Fibroblast of lung (primary cell): Measurements from ENCODE around the gene SCN1A. TPM values are rescaled to one million over a fixed set of nuclear protein-coding genes. Genes with fewer than 3 reads are reported as not detected.
A peak's percentile ranks its signal among the peaks of the same experiment; 100 is the strongest.

Experiments used
- DNase-seq, 2 donors: peaks; one replicate each; pipeline versions ENCODE4 v3.0.0 to v3.0.0-alpha.2; 2010; ENCODE audit warnings: low read depth in 2 of 2
- H2AFZ ChIP-seq: 2 replicates; pipeline ENCODE4 v1.5.1; 2012; ENCODE audit warnings: low read length, control low read depth, inconsistent platforms
- H3K27ac ChIP-seq: 2 replicates; pipeline ENCODE4 v1.5.1; 2011; ENCODE audit warnings: low read length, control low read depth; ENCODE audit not compliant: insufficient read depth
- H3K27me3 ChIP-seq: 2 replicates; pipeline ENCODE4 v1.5.1; 2011; ENCODE audit warnings: mild to moderate bottlenecking, low read length; ENCODE audit not compliant: control insufficient read depth, insufficient read depth
- H3K36me3 ChIP-seq: 2 replicates; pipeline ENCODE4 v1.5.1; 2011; ENCODE audit warnings: low read length; ENCODE audit not compliant: control insufficient read depth, insufficient read depth
- H3K4me1 ChIP-seq: 2 replicates; pipeline ENCODE4 v1.5.1; 2011; ENCODE audit warnings: low read length; ENCODE audit not compliant: control insufficient read depth, insufficient read depth; ENCODE audit errors: extremely low read depth
- H3K4me2 ChIP-seq: 2 replicates; pipeline ENCODE4 v1.5.1; 2011; ENCODE audit warnings: low read length, control low read depth; ENCODE audit not compliant: insufficient read depth; ENCODE audit errors: extremely low read depth
- H3K4me3 ChIP-seq, 4 experiments: fragments of 200-600 bp in 1 of 4; sonication (generic) in 1 of 4; replicated peaks in 1 of 4; 2 replicates each; pipeline ENCODE4 v1.5.1; 2011 to 2016; ENCODE audit warnings: low read length in 4 of 4, low read depth in 3 of 4, mild to moderate bottlenecking in 3 of 4, control low read depth in 2 of 4, inconsistent platforms in 1 of 4, mixed read lengths in 1 of 4; ENCODE audit not compliant: insufficient read depth in 1 of 4; ENCODE audit errors: control extremely low read depth in 1 of 4
- H3K79me2 ChIP-seq: 2 replicates; pipeline ENCODE4 v1.5.1; 2012; ENCODE audit warnings: mild to moderate bottlenecking, low read length, inconsistent platforms; ENCODE audit not compliant: control insufficient read depth, insufficient read depth
- H3K9ac ChIP-seq: 2 replicates; pipeline ENCODE4 v1.5.1; 2011; ENCODE audit warnings: mild to moderate bottlenecking, low read length, control low read depth; ENCODE audit not compliant: insufficient read depth
- H3K9me3 ChIP-seq: 2 replicates; pipeline ENCODE4 v1.5.1; 2012; ENCODE audit warnings: low read depth, low read length; ENCODE audit not compliant: control insufficient read depth, insufficient read depth
- H4K20me1 ChIP-seq: 2 replicates; pipeline ENCODE4 v1.5.1; 2011; ENCODE audit warnings: low read length; ENCODE audit not compliant: control insufficient read depth, insufficient read depth; ENCODE audit errors: extremely low read depth
- EZH2 ChIP-seq: IDR thresholded peaks from 2 replicates; pipeline ENCODE4 v1.5.1; 2012; ENCODE audit warnings: low read length, control low read depth, mild to moderate bottlenecking; ENCODE audit errors: missing control alignments
- polyA plus RNA-seq, 2 donors: library from polyadenylated mRNA; depleted of rRNA in 1 of 2; stranded (reverse) in 1 of 2; unstranded in 1 of 2; fragments of >200 nt; gene quantifications; 2 replicates each; pipeline ENCODE4 v1.2.1, GENCODE V29; 2011 to 2012; ENCODE audit warnings: missing spikeins in 1 of 2
- total RNA-seq: library from RNA; depleted of rRNA; stranded (reverse); fragments of >200 nt; gene quantifications from 2 replicates; pipeline ENCODE4 v1.2.1, GENCODE V29; 2014
- TF ChIP-seq, protein P1 (sequence below), 2 donors: IDR thresholded peaks in 1 of 2; conservative IDR thresholded peaks in 1 of 2; 1 replicate in 1 of 2; 2 replicates in 1 of 2; pipeline ENCODE4 v1.5.1; 2011 to 2012; ENCODE audit warnings: low read length in 2 of 2, control low read depth in 1 of 2, inconsistent platforms in 1 of 2, low read depth in 1 of 2, mild to moderate bottlenecking in 1 of 2

Gene SCN1A
- total and polyA plus RNA-seq, 2 donors (not counting 1 experiment from before 2014, with no cell fraction given), result 0.05 to 0.50 TPM

DNA sequence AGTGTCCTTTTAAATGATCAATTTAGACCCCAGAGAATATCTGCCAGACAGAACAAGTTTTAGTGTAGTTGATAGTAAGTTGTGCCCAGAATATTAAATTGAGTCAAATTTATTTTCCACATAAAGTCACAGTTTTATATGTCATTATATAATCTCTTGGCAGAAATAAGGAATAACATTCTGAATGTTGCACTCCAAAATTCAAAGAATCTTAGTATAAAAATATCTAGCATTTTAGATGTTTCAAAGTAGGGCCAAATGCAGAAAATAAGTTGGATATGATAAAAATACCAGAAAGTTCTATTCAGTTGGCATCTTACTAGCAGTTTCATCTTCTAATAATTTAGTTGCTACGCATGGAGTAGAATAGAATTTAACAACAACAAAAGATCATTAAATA is 33.5 kb downstream of the SCN1A start:
- Histone ChIP-seq H3K4me1 (peaks cover 7% of the 10 kb centered on the region), H3K27me3 (no peaks in the 10 kb centered on the region), H3K9me3 (no peaks in the 10 kb centered on the region), H3K36me3 (no peaks in the 10 kb centered on the region), H3K27ac (no peak overlapping the region), H3K4me2 (no peak overlapping the region), H3K79me2 (no peaks in the 10 kb centered on the region), H2AFZ (no peak overlapping the region), H3K4me3 (no peak overlapping the region), H3K9ac (no peak overlapping the region), H4K20me1 (no peaks in the 10 kb centered on the region)
- DNase-seq, result no peak
- TF ChIP-seq, protein P1, sequence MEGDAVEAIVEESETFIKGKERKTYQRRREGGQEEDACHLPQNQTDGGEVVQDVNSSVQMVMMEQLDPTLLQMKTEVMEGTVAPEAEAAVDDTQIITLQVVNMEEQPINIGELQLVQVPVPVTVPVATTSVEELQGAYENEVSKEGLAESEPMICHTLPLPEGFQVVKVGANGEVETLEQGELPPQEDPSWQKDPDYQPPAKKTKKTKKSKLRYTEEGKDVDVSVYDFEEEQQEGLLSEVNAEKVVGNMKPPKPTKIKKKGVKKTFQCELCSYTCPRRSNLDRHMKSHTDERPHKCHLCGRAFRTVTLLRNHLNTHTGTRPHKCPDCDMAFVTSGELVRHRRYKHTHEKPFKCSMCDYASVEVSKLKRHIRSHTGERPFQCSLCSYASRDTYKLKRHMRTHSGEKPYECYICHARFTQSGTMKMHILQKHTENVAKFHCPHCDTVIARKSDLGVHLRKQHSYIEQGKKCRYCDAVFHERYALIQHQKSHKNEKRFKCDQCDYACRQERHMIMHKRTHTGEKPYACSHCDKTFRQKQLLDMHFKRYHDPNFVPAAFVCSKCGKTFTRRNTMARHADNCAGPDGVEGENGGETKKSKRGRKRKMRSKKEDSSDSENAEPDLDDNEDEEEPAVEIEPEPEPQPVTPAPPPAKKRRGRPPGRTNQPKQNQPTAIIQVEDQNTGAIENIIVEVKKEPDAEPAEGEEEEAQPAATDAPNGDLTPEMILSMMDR (conservative IDR thresholded peaks at IDR 0.05 in 1 of 2, IDR thresholded peaks at IDR 0.05 in 1 of 2; ENCODE audit: low read depth in 1 of 2, low read length in 2 of 2), result no peak
- TF ChIP-seq EZH2, result no peak

DNA sequence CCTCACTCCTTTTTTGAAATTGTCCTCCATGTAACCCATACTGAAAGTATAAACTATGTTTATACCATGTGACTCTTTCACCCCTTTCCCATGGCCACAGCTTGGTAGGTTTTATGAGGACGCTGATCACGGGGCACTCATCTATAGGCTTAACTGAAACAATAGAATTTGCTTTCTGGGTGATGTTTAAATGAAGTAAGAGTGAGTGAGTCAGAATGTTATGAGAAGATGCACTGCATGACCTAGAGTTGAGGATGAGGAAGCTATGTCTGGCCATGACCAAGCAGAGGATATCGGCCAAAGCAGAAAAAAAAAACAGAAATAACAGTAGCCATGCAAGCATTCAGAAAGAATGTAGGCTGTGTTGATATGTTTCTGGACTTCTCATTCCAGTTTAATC is 34.9 kb downstream of the SCN1A start:
- Histone ChIP-seq H3K4me2 (no peak overlapping the region), H3K79me2 (no peaks in the 10 kb centered on the region), H3K4me3 (no peak overlapping the region), H3K36me3 (no peaks in the 10 kb centered on the region), H3K9ac (no peak overlapping the region), H2AFZ (no peak overlapping the region), H3K27ac (no peak overlapping the region), H4K20me1 (no peaks in the 10 kb centered on the region), H3K9me3 (no peaks in the 10 kb centered on the region), H3K4me1 (peaks cover 8% of the 10 kb centered on the region), H3K27me3 (no peaks in the 10 kb centered on the region)
- TF ChIP-seq, protein P1 (conservative IDR thresholded peaks at IDR 0.05 in 1 of 2, IDR thresholded peaks at IDR 0.05 in 1 of 2; ENCODE audit: low read depth in 1 of 2, low read length in 2 of 2), result no peak
- no peak for TF ChIP-seq EZH2
- peak; percentile 59 for DNase-seq

DNA sequence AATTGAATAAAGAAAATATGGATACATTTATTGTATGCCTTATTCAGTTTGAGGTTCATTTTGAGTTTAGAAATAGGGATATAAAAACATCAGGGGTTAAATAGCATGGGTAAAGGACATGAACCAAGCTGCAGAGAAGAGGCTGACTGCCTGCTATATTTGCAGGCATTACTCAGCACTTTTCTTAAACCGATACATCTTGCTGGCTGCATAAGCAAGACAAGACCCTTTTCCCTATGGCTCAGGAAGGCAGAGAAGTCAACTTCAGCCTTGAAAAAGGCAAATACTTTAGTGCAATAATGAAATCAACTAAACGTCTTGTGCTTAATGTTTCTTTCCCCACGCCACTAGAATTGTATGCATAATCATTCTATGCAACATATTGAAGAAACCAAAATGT is 36.4 kb downstream of the SCN1A start:
- Histone ChIP-seq H3K9ac (no peak overlapping the region), H3K4me3 (no peak overlapping the region), H3K27ac (no peak overlapping the region), H4K20me1 (no peaks in the 10 kb centered on the region), H3K4me2 (peak overlapping the region; percentile 49), H2AFZ (no peak overlapping the region), H3K27me3 (no peaks in the 10 kb centered on the region), H3K36me3 (no peaks in the 10 kb centered on the region), H3K79me2 (no peaks in the 10 kb centered on the region), H3K4me1 (peaks cover 8% of the 10 kb centered on the region), H3K9me3 (no peaks in the 10 kb centered on the region)
- TF ChIP-seq, protein P1 (conservative IDR thresholded peaks at IDR 0.05 in 1 of 2, IDR thresholded peaks at IDR 0.05 in 1 of 2; ENCODE audit: low read depth in 1 of 2, low read length in 2 of 2), result no peak
- no peak for TF ChIP-seq EZH2
- peak; percentile 48 to 52 for DNase-seq
